Measurements from ENCODE around the gene PRR4. TPM values are rescaled to one million over a fixed set of nuclear protein-coding genes. Genes with fewer than 3 reads are reported as not detected.

The PRR4 gene
- total RNA-seq = 0.53 and 2.2 TPM in 2 replicates

GRCh38 chr12:10849425-10849878, at the start of gene PRR4:
Gene PRR4 (minus strand): TSS chr12:10849475. CDS start chr12:10849437, 38 bp downstream.

GRCh38 chr12:10884086-10884725, 34.9 kb upstream of the PRR4 start, which contains the start of gene PRH1:
Gene PRH1 (minus strand): TSS chr12:10884255. CDS start chr12:10884217, 38 bp downstream.

GRCh38 chr12:10826258-10826657, 23.0 kb downstream of the PRR4 start, which contains the start of gene TAS2R10:
Gene TAS2R10 (minus strand): TSS chr12:10826358. CDS start chr12:10826269, 89 bp downstream.

GRCh38 chr12:10810068-10810467, 39.2 kb downstream of the PRR4 start, which contains the start of gene TAS2R9:
Gene TAS2R9 (minus strand): TSS chr12:10810168. CDS start chr12:10810075, 93 bp downstream.

GRCh38 chr12:10807186-10807585, 42.1 kb downstream of the PRR4 start, which contains the start of gene TAS2R8:
Gene TAS2R8 (minus strand): TSS chr12:10807286. CDS start chr12:10806980, 306 bp downstream.

GRCh38 chr12:10802587-10802986, 46.7 kb downstream of the PRR4 start, which contains the start of gene TAS2R7:
Gene TAS2R7 (minus strand): TSS chr12:10802627. CDS start chr12:10802570, 57 bp downstream.

Other genes starting within 250 kb of the PRR4 start
- 21.7 and 27.8 TPM in 2 replicates for gene MAGOHB, start 235.9 kb downstream of the PRR4 start, total RNA-seq
- 0.40 and 0.56 TPM in 2 replicates for gene STYK1, start 175.4 kb downstream of the PRR4 start, total RNA-seq
- gene YBX3, start 126.2 kb downstream of the PRR4 start, total RNA-seq = 77.0 and 94.3 TPM in 2 replicates
- gene TAS2R7, start 46.8 kb downstream of the PRR4 start, total RNA-seq = not detected in 2 replicates
- not detected in 2 replicates for gene TAS2R8, start 42.2 kb downstream of the PRR4 start, total RNA-seq
- gene TAS2R9, start 39.3 kb downstream of the PRR4 start, total RNA-seq = 0.19 TPM in 1 of 2 replicates, not detected in the other
- 0.87 and 0.92 TPM in 2 replicates for gene TAS2R10, start 23.1 kb downstream of the PRR4 start, total RNA-seq
- 11.9 and 22.6 TPM in 2 replicates for gene PRH1, start 34.8 kb upstream of the PRR4 start, total RNA-seq
- 0.92 and 2.5 TPM in 2 replicates for gene TAS2R13, start 60.1 kb upstream of the PRR4 start, total RNA-seq
- gene PRH2, start 79.8 kb upstream of the PRR4 start, total RNA-seq = not detected in 2 replicates
- gene TAS2R14, start 89.8 kb upstream of the PRR4 start, total RNA-seq = 1.7 and 3.2 TPM in 2 replicates
- gene TAS2R50, start 137.4 kb upstream of the PRR4 start, total RNA-seq = 1.8 and 4.7 TPM in 2 replicates
- gene TAS2R20, start 148.8 kb upstream of the PRR4 start, total RNA-seq = 1.8 and 3.9 TPM in 2 replicates
- 2.8 and 6.0 TPM in 2 replicates for gene TAS2R19, start 173.1 kb upstream of the PRR4 start, total RNA-seq
- 2.2 and 3.9 TPM in 2 replicates for gene TAS2R31, start 181.9 kb upstream of the PRR4 start, total RNA-seq
- gene TAS2R46, start 212.8 kb upstream of the PRR4 start, total RNA-seq = 1.1 and 2.8 TPM in 2 replicates
- 0.40 and 2.2 TPM in 2 replicates for gene TAS2R43, start 242.8 kb upstream of the PRR4 start, total RNA-seq

Data from aortic smooth muscle cell (primary cell).